HepG2 (cell line): ENCODE data around the gene COG1. TPM values are rescaled to one million over a fixed set of nuclear protein-coding genes. Genes with fewer than 3 reads are reported as not detected.

Experiments used
- ATAC-seq: fragments of 200-7000 bp; cut with Tn5 transposase; 3 replicates; pipeline ENCODE4 v1.9.1; 2020; ENCODE audit warnings: mild to moderate bottlenecking, moderate library complexity
- BruUV-seq: library from RNA; stranded (reverse); fragments of 400-500 nt; replicated peaks from 2 replicates; lab custom pipeline; 2021; lab: Mats Ljungman, UMichigan
- CTCF ChIA-PET: fragments of 300-600 bp; formaldehyde crosslinking; extraction: SDS; loops from one replicate; lab custom pipeline; 2021; ENCODE audit warnings: low total read pairs, inconsistent platforms, low intra/inter-chr PET ratio; lab: Yijun Ruan, JAX
- POLR2A ChIA-PET: fragments of 350-600 bp; sonication (Branson Sonifier 250); formaldehyde crosslinking; loops from one replicate; lab custom pipeline; 2020; ENCODE audit warnings: antibody characterized with exemption, inconsistent platforms; lab: Yijun Ruan, JAX
- DNase-seq: peaks from one replicate; pipeline ENCODE4 v3.0.0-alpha.2; 2015; ENCODE audit warnings: low spot score
- FAIRE-seq: peaks from 3 replicates; lab custom pipeline; 2011; peaks lifted over from hg19 to GRCh38; lab: Jason Lieb, UNC
- H2AFZ ChIP-seq: one replicate; pipeline ENCODE4 v1.6.1; 2011; ENCODE audit warnings: low read length, inconsistent platforms
- H3K27ac ChIP-seq: fragments of 300-600 bp; 3 replicates; pipeline ENCODE4 v1.8.0; 2011; ENCODE audit warnings: mixed run types, mild to moderate bottlenecking, mixed read lengths, low read length, inconsistent platforms; ENCODE audit not compliant: insufficient read depth; ENCODE audit errors: extremely low read length
- H3K27me3 ChIP-seq, 2 experiments: fragments of 200-600 bp in 1 of 2; 2 replicates in 1 of 2; 3 replicates in 1 of 2; pipeline versions ENCODE4 v1.6.0 to v1.8.0; 2011; ENCODE audit warnings: low read length in 2 of 2, mild to moderate bottlenecking in 2 of 2, moderate library complexity in 2 of 2, inconsistent platforms in 1 of 2; ENCODE audit not compliant: insufficient read depth in 2 of 2, control insufficient read depth in 1 of 2
- H3K36me3 ChIP-seq, 2 experiments: fragments of 200-600 bp in 1 of 2; replicated peaks in 1 of 2; 2 replicates in 1 of 2; 3 replicates in 1 of 2; pipeline versions ENCODE4 v1.5.1 to v1.8.0; 2011; ENCODE audit warnings: low read length in 2 of 2, inconsistent platforms in 1 of 2; ENCODE audit not compliant: insufficient read depth in 2 of 2, control insufficient read depth in 1 of 2
- H3K4me1 ChIP-seq: 2 replicates; pipeline ENCODE4 v1.5.1; 2012; ENCODE audit warnings: low read length, inconsistent platforms; ENCODE audit not compliant: insufficient read depth
- H3K4me2 ChIP-seq: 2 replicates; pipeline ENCODE4 v1.6.0; 2011; ENCODE audit warnings: low read depth, low read length, inconsistent platforms
- H3K4me3 ChIP-seq, 3 experiments: fragments of 200-600 bp in 1 of 3; sonication (generic), shearing (Covaris generic) in 1 of 3; replicated peaks in 1 of 3; 2 replicates each; pipeline ENCODE4 v1.5.1; 2011 to 2016; ENCODE audit warnings: low read length in 3 of 3, inconsistent platforms in 2 of 3, low read depth in 2 of 3, mild to moderate bottlenecking in 2 of 3, control low read depth in 1 of 3, mixed read lengths in 1 of 3; ENCODE audit not compliant: insufficient read depth in 1 of 3
- H3K79me2 ChIP-seq: one replicate; pipeline ENCODE4 v1.6.1; 2011; ENCODE audit warnings: low read length, inconsistent platforms; ENCODE audit not compliant: insufficient read depth
- H3K9ac ChIP-seq: 2 replicates; pipeline ENCODE4 v1.6.0; 2011; ENCODE audit warnings: mild to moderate bottlenecking, low read depth, low read length, inconsistent platforms; ENCODE audit not compliant: insufficient read depth
- H3K9me3 ChIP-seq: 2 replicates; pipeline ENCODE4 v1.5.1; 2012; ENCODE audit warnings: mild to moderate bottlenecking, low read length
- H4K20me1 ChIP-seq: 2 replicates; pipeline ENCODE4 v1.6.0; 2011; ENCODE audit warnings: inconsistent platforms, mild to moderate bottlenecking, low read length, moderate library complexity; ENCODE audit not compliant: insufficient read depth
- HMG20B ChIP-seq: conservative IDR thresholded peaks from 2 replicates; pipeline ENCODE4 v1.6.1; 2016; ENCODE audit warnings: missing genetic modification reagents, missing compliant biosample characterization
- SMYD3 ChIP-seq: sonication (generic); formaldehyde crosslinking; IDR thresholded peaks from 2 replicates; pipeline ENCODE4 v1.8.1; 2023; ENCODE audit warnings: mild to moderate bottlenecking, missing genetic modification reagents
- SNAPC4 ChIP-seq: sonication (generic); formaldehyde crosslinking; IDR thresholded peaks from 2 replicates; pipeline ENCODE4 v1.4.0; 2020; ENCODE audit warnings: mild to moderate bottlenecking, missing genetic modification reagents
- TAF15 ChIP-seq: fragments of 200-400 bp; formaldehyde crosslinking; IDR thresholded peaks from one replicate; pipeline ENCODE4 v1.6.1; 2018; ENCODE audit warnings: mild to moderate bottlenecking, low read depth, low read length; ENCODE audit not compliant: poor library complexity, severe bottlenecking
- ZC3H4 ChIP-seq: sonication (generic); formaldehyde crosslinking; IDR thresholded peaks from 2 replicates; pipeline ENCODE4 v1.4.0; 2020; ENCODE audit warnings: missing genetic modification reagents, borderline replicate concordance
- ZNF235 ChIP-seq: sonication (generic); formaldehyde crosslinking; IDR thresholded peaks from 2 replicates; pipeline ENCODE4 v1.8.1; 2023; ENCODE audit warnings: mild to moderate bottlenecking, missing genetic modification reagents, borderline replicate concordance
- ZNF451 ChIP-seq: sonication (generic); formaldehyde crosslinking; IDR thresholded peaks from 2 replicates; pipeline ENCODE4 v1.5.0; 2020; ENCODE audit warnings: mild to moderate bottlenecking, missing genetic modification reagents
- ZNF687 ChIP-seq: sonication (generic); formaldehyde crosslinking; IDR thresholded peaks from 2 replicates; pipeline ENCODE4 v1.5.1; 2020; ENCODE audit warnings: mild to moderate bottlenecking, missing genetic modification reagents, moderate library complexity
- WGBS: methylation state at CpG from one replicate; pipeline ENCODE4 v1.1.6; 2017; ENCODE audit warnings: low lambda C conversion rate; 5-methylcytosine and 5-hydroxymethylcytosine counted together
- in situ Hi-C: cut with HindIII; loops from 2 replicates; pipeline ENCODE4 v1.10.0; 2017; ENCODE audit warnings: low pct_unique_long_range_greater_than_20kb; ENCODE audit not compliant: extremely low pct_ligation_motif_present
- intact Hi-C: fragments of 100-400 bp; cut with micrococcal nuclease; formaldehyde crosslinking; loops from one replicate; pipeline ENCODE4 v1.10.0; 2022; ENCODE audit not compliant: unreplicated experiment
- polyA plus RNA-seq, 8 experiments: library from polyadenylated mRNA; depleted of rRNA in 3 of 8; stranded (reverse) in 7 of 8; unstranded in 1 of 8; fragments of >200 nt; fragmentation: Illumina TruSeq in 4 of 8; extraction: Trizol in 4 of 8; gene quantifications; 2 replicates each; pipeline versions ENCODE4 v1.2.1 to v1.2.3, GENCODE V29; 2011 to 2016; ENCODE audit warnings: low read depth in 4 of 8, missing spikeins in 1 of 8, mixed read lengths in 1 of 8; ENCODE audit not compliant: insufficient read depth in 1 of 8
- total RNA-seq, 5 experiments: library from RNA; depleted of rRNA; stranded (reverse); fragments of >200 nt; fragmentation: Illumina TruSeq; extraction: Trizol; gene quantifications; 2 replicates each; pipeline ENCODE4 v1.2.3, GENCODE V29; 2016; ENCODE audit warnings: low read depth in 1 of 5
- TF ChIP-seq, protein P1 (sequence below): sonication (generic); formaldehyde crosslinking; IDR thresholded peaks from 2 replicates; pipeline ENCODE4 v1.5.0; 2020; ENCODE audit warnings: missing genetic modification reagents
- TF ChIP-seq, protein P2 (sequence below): sonication (generic); formaldehyde crosslinking; IDR thresholded peaks from 2 replicates; pipeline ENCODE4 v1.4.0; 2020; ENCODE audit warnings: mild to moderate bottlenecking, missing genetic modification reagents

Gene COG1
- total and polyA plus RNA-seq, 2 of the 13 experiments (the other 11 are each of a cell fraction or from before 2014, with no cell fraction given) = 36.6 to 39.7 TPM

- TF ChIP-seq ZNF687 (CRISPR knock-in tag) (no peak), TAF15 (no peak), ZNF451 (CRISPR knock-in tag) (no peak), ZNF235 (CRISPR knock-in tag) (no peak), HMG20B (no peak), SMYD3 (no peak)
These were observed 56.8 kb downstream of the COG1 start (continued) for GRCh38 chr17:73249700-73250099.

DNA sequence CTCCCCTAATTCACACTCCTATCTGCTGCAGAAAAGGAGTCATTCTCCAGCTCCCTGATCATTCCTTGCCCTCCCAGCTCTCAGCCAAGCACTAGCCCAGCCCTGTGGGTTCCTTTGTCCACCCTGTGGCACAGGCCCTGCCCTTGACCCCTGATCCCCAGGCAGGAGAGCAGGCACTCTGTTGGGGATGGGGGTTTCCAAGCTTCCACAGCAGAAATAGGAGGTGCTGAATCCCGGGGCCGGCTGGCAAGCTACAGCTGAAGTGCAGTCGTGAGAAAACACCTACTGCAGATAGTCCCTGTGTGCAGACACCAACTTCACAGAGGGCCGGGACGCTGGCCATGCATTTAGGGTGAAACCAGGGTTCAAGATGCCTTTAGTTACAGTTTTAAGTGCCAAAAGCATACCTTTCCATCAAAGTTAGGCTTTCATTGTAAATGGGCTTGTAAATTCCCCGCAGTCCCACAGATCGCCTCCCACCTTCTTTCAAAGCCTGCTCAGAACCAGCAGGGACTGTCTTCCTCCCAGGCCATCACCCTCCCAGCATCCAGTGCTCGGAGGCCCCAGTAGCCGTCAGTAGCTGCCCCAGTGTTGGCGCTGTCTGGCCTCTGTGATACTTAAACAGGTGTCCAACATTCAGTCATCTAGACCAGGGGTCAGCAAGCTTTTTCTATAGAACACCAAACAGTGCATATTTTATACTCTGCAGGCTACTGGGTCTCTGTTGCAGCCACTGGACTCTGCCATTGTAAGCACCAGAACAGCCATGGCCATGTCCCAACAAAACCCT is 58.2 kb downstream of the COG1 start:
- Histone ChIP-seq H3K9me3 (no peaks in the 10 kb centered on the region), H3K36me3 (peaks cover 6% of the 10 kb centered on the region in 2 experiments; a peak in 3 of 5 replicates), H3K4me2 (no peak overlapping the region), H3K4me1 (peaks cover 14% of the 10 kb centered on the region), H3K79me2 (no peaks in the 10 kb centered on the region), H3K27me3 (no peaks in the 10 kb centered on the region), H4K20me1 (no peaks in the 10 kb centered on the region), H3K4me3 (no peak overlapping the region), H3K27ac (no peak overlapping the region), H2AFZ (no peak overlapping the region), H3K9ac (no peak overlapping the region)
- ChIA-PET POLR2A (interaction anchor here (0.9 to 1.3 kb wide), 2 partner anchors 57 to 119 kb away, joined by 3 to 5 read pairs; no protein-coding TSS in a partner anchor), CTCF (no interaction called here)
- in situ Hi-C loops = no loop called here
- DNase-seq (no peak), FAIRE-seq (no peak), ATAC-seq (peak; percentile 37)
- WGBS = 83% methylated on average over 10 of the region's 10 CpGs
- intact Hi-C loops = no loop called here
- no TSS peak for BruUV-seq
- no peak for TF ChIP-seq SNAPC4 (CRISPR knock-in tag)
- TF ChIP-seq, protein P1, sequence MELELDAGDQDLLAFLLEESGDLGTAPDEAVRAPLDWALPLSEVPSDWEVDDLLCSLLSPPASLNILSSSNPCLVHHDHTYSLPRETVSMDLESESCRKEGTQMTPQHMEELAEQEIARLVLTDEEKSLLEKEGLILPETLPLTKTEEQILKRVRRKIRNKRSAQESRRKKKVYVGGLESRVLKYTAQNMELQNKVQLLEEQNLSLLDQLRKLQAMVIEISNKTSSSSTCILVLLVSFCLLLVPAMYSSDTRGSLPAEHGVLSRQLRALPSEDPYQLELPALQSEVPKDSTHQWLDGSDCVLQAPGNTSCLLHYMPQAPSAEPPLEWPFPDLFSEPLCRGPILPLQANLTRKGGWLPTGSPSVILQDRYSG (CRISPR knock-in tag) = no peak
- TF ChIP-seq, protein P2, sequence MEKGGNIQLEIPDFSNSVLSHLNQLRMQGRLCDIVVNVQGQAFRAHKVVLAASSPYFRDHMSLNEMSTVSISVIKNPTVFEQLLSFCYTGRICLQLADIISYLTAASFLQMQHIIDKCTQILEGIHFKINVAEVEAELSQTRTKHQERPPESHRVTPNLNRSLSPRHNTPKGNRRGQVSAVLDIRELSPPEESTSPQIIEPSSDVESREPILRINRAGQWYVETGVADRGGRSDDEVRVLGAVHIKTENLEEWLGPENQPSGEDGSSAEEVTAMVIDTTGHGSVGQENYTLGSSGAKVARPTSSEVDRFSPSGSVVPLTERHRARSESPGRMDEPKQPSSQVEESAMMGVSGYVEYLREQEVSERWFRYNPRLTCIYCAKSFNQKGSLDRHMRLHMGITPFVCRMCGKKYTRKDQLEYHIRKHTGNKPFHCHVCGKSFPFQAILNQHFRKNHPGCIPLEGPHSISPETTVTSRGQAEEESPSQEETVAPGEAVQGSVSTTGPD (CRISPR knock-in tag) = no peak
- TF ChIP-seq ZC3H4 = no peak
